IMR-90 (cell line): Measurements from ENCODE around the gene KCMF1. TPM values are rescaled to one million over a fixed set of nuclear protein-coding genes. Genes with fewer than 3 reads are reported as not detected.

Experiments
- ATAC-seq: fragments of 200-7000 bp; cut with Tn5 transposase; 2 replicates; pipeline ENCODE4 v1.9.1; 2020; ENCODE audit warnings: low read depth, mild to moderate bottlenecking, moderate library complexity
- BruUV-seq: library from RNA; stranded (reverse); fragments of 400-500 nt; replicated peaks from 2 replicates; lab custom pipeline; 2021; lab: Mats Ljungman, UMichigan
- CTCF ChIA-PET: fragments of 300-600 bp; formaldehyde crosslinking; extraction: SDS; loops from one replicate; lab custom pipeline; 2021; ENCODE audit warnings: antibody characterized with exemption; lab: Yijun Ruan, JAX
- POLR2A ChIA-PET: fragments of 300-600 bp; sonication (Branson Sonifier 250); formaldehyde crosslinking; loops from one replicate; lab custom pipeline; 2022; ENCODE audit warnings: antibody characterized with exemption; ENCODE audit not compliant: unreplicated experiment; lab: Charles Lee
- DNase-seq: peaks from one replicate; pipeline ENCODE4 v3.0.0; 2013
- H2AFZ ChIP-seq: replicated peaks from 2 replicates; pipeline ENCODE3; 2013; ENCODE audit warnings: low read length, mild to moderate bottlenecking; ENCODE audit not compliant: poor library complexity
- H2AK5ac ChIP-seq: 2 replicates; pipeline ENCODE4 v1.6.1; 2013; ENCODE audit warnings: low read depth, low read length, inconsistent platforms
- H2AK9ac ChIP-seq: replicated peaks from 2 replicates; pipeline ENCODE3; 2013; ENCODE audit warnings: mild to moderate bottlenecking, low read depth, low read length, moderate library complexity; ENCODE audit not compliant: poor library complexity
- H2BK120ac ChIP-seq: 2 replicates; pipeline ENCODE4 v1.6.1; 2013; ENCODE audit warnings: low read depth, low read length, inconsistent platforms
- H2BK15ac ChIP-seq: 3 replicates; pipeline ENCODE4 v1.6.1; 2013; ENCODE audit warnings: low read depth, low read length, inconsistent platforms
- H2BK20ac ChIP-seq: 2 replicates; pipeline ENCODE4 v1.6.1; 2013; ENCODE audit warnings: low read depth, mild to moderate bottlenecking, inconsistent platforms, low read length, moderate library complexity
- H2BK5ac ChIP-seq: 2 replicates; pipeline ENCODE4 v1.6.1; 2013; ENCODE audit warnings: mild to moderate bottlenecking, low read depth, low read length, inconsistent platforms; ENCODE audit not compliant: poor library complexity, severe bottlenecking
- H3K14ac ChIP-seq: replicated peaks from 2 replicates; pipeline ENCODE4 v1.6.1; 2013; ENCODE audit warnings: low read depth, low read length, inconsistent platforms
- H3K18ac ChIP-seq: 2 replicates; pipeline ENCODE4 v1.6.1; 2013; ENCODE audit warnings: low read depth, low read length, control low read depth
- H3K23ac ChIP-seq: 2 replicates; pipeline ENCODE4 v1.6.1; 2013; ENCODE audit warnings: low read depth, low read length, inconsistent platforms
- H3K27ac ChIP-seq: 2 replicates; pipeline ENCODE4 v1.5.1; 2013; ENCODE audit warnings: mild to moderate bottlenecking, control low read depth, low read length; ENCODE audit not compliant: insufficient read depth
- H3K27me3 ChIP-seq: 2 replicates; pipeline ENCODE4 v1.6.1; 2013; ENCODE audit warnings: low read length; ENCODE audit not compliant: control insufficient read depth, insufficient read depth
- H3K36me3 ChIP-seq: 2 replicates; pipeline ENCODE4 v1.6.1; 2013; ENCODE audit warnings: low read length, mixed read lengths; ENCODE audit not compliant: control insufficient read depth, insufficient read depth
- H3K4ac ChIP-seq: 2 replicates; pipeline ENCODE4 v1.6.1; 2013; ENCODE audit warnings: low read depth, low read length, inconsistent platforms
- H3K4me1 ChIP-seq: 2 replicates; pipeline ENCODE4 v1.6.1; 2013; ENCODE audit warnings: low read length, mixed read lengths; ENCODE audit not compliant: control insufficient read depth, insufficient read depth
- H3K4me2 ChIP-seq: 2 replicates; pipeline ENCODE4 v1.6.1; 2013; ENCODE audit warnings: low read depth, mild to moderate bottlenecking, control low read depth, low read length, moderate library complexity
- H3K4me3 ChIP-seq: 2 replicates; pipeline ENCODE4 v1.5.1; 2013; ENCODE audit warnings: low read depth, mild to moderate bottlenecking, control low read depth, low read length, moderate library complexity; ENCODE audit not compliant: insufficient read depth
- H3K56ac ChIP-seq: 2 replicates; pipeline ENCODE4 v1.6.1; 2013; ENCODE audit warnings: low read length, inconsistent platforms; ENCODE audit not compliant: insufficient read depth; ENCODE audit errors: extremely low read depth
- H3K79me1 ChIP-seq, 2 experiments: 2 replicates each; pipeline ENCODE4 v1.6.1; 2013; ENCODE audit warnings: low read length in 2 of 2, inconsistent platforms in 1 of 2, low read depth in 1 of 2
- H3K9ac ChIP-seq: 2 replicates; pipeline ENCODE4 v1.6.1; 2013; ENCODE audit warnings: low read depth, low read length, control low read depth
- H3K9me1 ChIP-seq: 2 replicates; pipeline ENCODE4 v1.6.1; 2013; ENCODE audit warnings: low read length, inconsistent platforms; ENCODE audit not compliant: insufficient read depth
- H3K9me3 ChIP-seq: 2 replicates; pipeline ENCODE4 v1.6.1; 2013; ENCODE audit warnings: low read length; ENCODE audit not compliant: control insufficient read depth, insufficient read depth
- H4K20me1 ChIP-seq: 2 replicates; pipeline ENCODE4 v1.6.1; 2013; ENCODE audit warnings: low read length, inconsistent platforms; ENCODE audit not compliant: insufficient read depth
- H4K5ac ChIP-seq: 2 replicates; pipeline ENCODE4 v1.6.1; 2013; ENCODE audit warnings: mild to moderate bottlenecking, low read depth, low read length, control low read depth
- H4K8ac ChIP-seq, 2 experiments: 2 replicates each; pipeline ENCODE4 v1.6.1; 2013; ENCODE audit warnings: low read depth in 2 of 2, low read length in 2 of 2, control low read depth in 1 of 2, inconsistent platforms in 1 of 2
- H4K91ac ChIP-seq: 2 replicates; pipeline ENCODE4 v1.6.1; 2013; ENCODE audit warnings: low read depth, low read length, inconsistent platforms; ENCODE audit not compliant: insufficient read depth
- BHLHE40 ChIP-seq: fragments of 150-350 bp; IDR thresholded peaks from 2 replicates; pipeline ENCODE4 v1.6.1; 2016; ENCODE audit warnings: mild to moderate bottlenecking, low read depth, low read length
- CEBPB ChIP-seq: IDR thresholded peaks from 2 replicates; pipeline ENCODE4 v1.6.1; 2012; ENCODE audit warnings: low read depth, low read length, improper control_type of control experiment
- CHD1 ChIP-seq: IDR thresholded peaks from 2 replicates; pipeline ENCODE4 v1.6.1; 2012; ENCODE audit warnings: low read depth, low read length, improper control_type of control experiment
- CTCF ChIP-seq: conservative IDR thresholded peaks from 2 replicates; pipeline ENCODE4 v1.5.1; 2012; ENCODE audit warnings: mild to moderate bottlenecking, low read depth, low read length, improper control_type of control experiment
- ELK1 ChIP-seq: fragments of 150-350 bp; IDR thresholded peaks from 2 replicates; pipeline ENCODE4 v1.6.1; 2016; ENCODE audit warnings: low read depth, mild to moderate bottlenecking, low read length, moderate library complexity, borderline replicate concordance
- MAFK ChIP-seq: IDR thresholded peaks from 2 replicates; pipeline ENCODE4 v1.6.1; 2012; ENCODE audit warnings: low read depth, low read length, improper control_type of control experiment
- MAZ ChIP-seq: IDR thresholded peaks from 2 replicates; pipeline ENCODE4 v1.6.1; 2012; ENCODE audit warnings: low read depth, mild to moderate bottlenecking, low read length, improper control_type of control experiment, moderate library complexity, borderline replicate concordance
- MXI1 ChIP-seq: IDR thresholded peaks from 2 replicates; pipeline ENCODE4 v1.6.1; 2012; ENCODE audit warnings: low read depth, mild to moderate bottlenecking, low read length, moderate library complexity, borderline replicate concordance
- NFE2L2 ChIP-seq: fragments of 150-350 bp; IDR thresholded peaks from 2 replicates; pipeline ENCODE4 v1.6.1; 2016; ENCODE audit warnings: low read depth, mild to moderate bottlenecking, low read length
- RAD21 ChIP-seq: IDR thresholded peaks from 2 replicates; pipeline ENCODE4 v1.6.1; 2012; ENCODE audit warnings: low read length, improper control_type of control experiment
- RFX5 ChIP-seq: IDR thresholded peaks from 2 replicates; pipeline ENCODE4 v1.8.0; 2012; ENCODE audit warnings: low read depth, mild to moderate bottlenecking, low read length, moderate library complexity
- SMC3 ChIP-seq: fragments of 150-350 bp; IDR thresholded peaks from 2 replicates; pipeline ENCODE4 v1.6.1; 2016; ENCODE audit warnings: low read depth, mild to moderate bottlenecking, antibody characterized with exemption, low read length, moderate library complexity
- USF2 ChIP-seq: fragments of 150-350 bp; IDR thresholded peaks from 2 replicates; pipeline ENCODE4 v1.6.1; 2017; ENCODE audit warnings: mild to moderate bottlenecking, antibody characterized with exemption, low read length, low read depth
- dilution Hi-C: fragments of 300-500 bp; cut with HindIII; formaldehyde crosslinking; loops from one replicate; pipeline ENCODE4 v1.14.3; 2018; ENCODE audit warnings: low sequenced_read_pairs; ENCODE audit not compliant: unreplicated experiment
- in situ Hi-C: fragments of 300-500 bp; cut with MboI; formaldehyde crosslinking; loops from 3 replicates; pipeline ENCODE4 v1.14.3; 2019; ENCODE audit warnings: low sequenced_read_pairs, inconsistent platforms, mixed read lengths
- intact Hi-C: fragments of 100-400 bp; cut with micrococcal nuclease; formaldehyde crosslinking; loops from 2 replicates; pipeline ENCODE4 v1.10.0; 2022
- polyA plus RNA-seq, 3 experiments: library from polyadenylated mRNA; depleted of rRNA; stranded (reverse); fragments of >200 nt; gene quantifications; 2 replicates each; pipeline ENCODE4 v1.2.3, GENCODE V29; 2012; ENCODE audit warnings: low replicate concordance in 1 of 3
- total RNA-seq: library from RNA; depleted of rRNA; stranded (reverse); fragments of >200 nt; gene quantifications from 2 replicates; pipeline ENCODE4 v1.2.3, GENCODE V29; 2012

KCMF1 gene
- total and polyA plus RNA-seq, 2 of the 4 experiments (the other 2 are of a cell fraction): 49.9 to 108 TPM

- Histone ChIP-seq H3K56ac (no peak overlapping the region), H3K18ac (no peak overlapping the region), H2AK5ac (no peak overlapping the region), H3K79me1 (peaks cover 0 to 50% of the 10 kb centered on the region in 2 experiments; a peak in 2 of 4 replicates), H3K9ac (no peak overlapping the region), H3K9me1 (peaks cover 3% of the 10 kb centered on the region), H2AK9ac (no peak overlapping the region), H3K27me3 (no peaks in the 10 kb centered on the region), H3K14ac (no peak overlapping the region), H2AFZ (no peak overlapping the region), H2BK120ac (no peak overlapping the region), H3K4me1 (peaks cover 13% of the 10 kb centered on the region), H3K4me2 (no peak overlapping the region), H3K4ac (no peak overlapping the region), H3K36me3 (peaks cover 4% of the 10 kb centered on the region; the same call in 1 of the 2 replicates), H3K9me3 (no peaks in the 10 kb centered on the region), H4K91ac (no peak overlapping the region), H2BK20ac (no peak overlapping the region), H3K23ac (no peak overlapping the region), H4K5ac (no peak overlapping the region), H2BK15ac (no peak overlapping the region), H3K4me3 (no peak overlapping the region), H2BK5ac (peak overlapping the region; percentile 29), H4K8ac (no peak overlapping the region), H4K20me1 (peaks cover 73% of the 10 kb centered on the region), H3K27ac (no peak overlapping the region)
- ATAC-seq (no peak), DNase-seq (no peak)
- dilution Hi-C loops (no loop called here), in situ Hi-C loops (no loop called here), intact Hi-C loops (no loop called here)
- ChIA-PET POLR2A (no interaction called here), CTCF (no interaction called here)
- TF ChIP-seq CHD1 (no peak), MAFK (no peak), CEBPB (no peak), RFX5 (no peak), ELK1 (no peak), USF2 (no peak), SMC3 (no peak), NFE2L2 (no peak), CTCF (no peak), BHLHE40 (no peak), MAZ (no peak), MXI1 (no peak), RAD21 (no peak)
- BruUV-seq: no TSS peak
Measured at GRCh38 chr2:85019121-85019520, 48.2 kb downstream of the KCMF1 start.
